C4-2B (cell line): ENCODE measurements around the gene RAB36.

ENCODE experiments used
- H3K27ac ChIP-seq: fragments of 450-650 bp; 2 replicates; pipeline ENCODE4 v1.5.1; 2017
- CTCF ChIP-seq: fragments of 450-650 bp; conservative IDR thresholded peaks from 2 replicates; pipeline ENCODE4 v1.5.1; 2017; ENCODE audit warnings: mild to moderate bottlenecking
- ZFX ChIP-seq: fragments of 450-650 bp; IDR thresholded peaks from 2 replicates; pipeline ENCODE4 v1.6.1; 2017

RAB36 gene

GRCh38 chr22:23119494-23120414 is 25.5 kb upstream of the RAB36 start:
- H3K27ac ChIP-seq: no peak overlapping the region
- TF ChIP-seq CTCF (no peak), ZFX (no peak)

GRCh38 chr22:23120415-23120899 is 24.8 kb upstream of the RAB36 start:
- H3K27ac ChIP-seq: no peak overlapping the region
- TF ChIP-seq ZFX (no peak), CTCF (no peak)

GRCh38 chr22:23121000-23121421 is 24.3 kb upstream of the RAB36 start:
- TF ChIP-seq CTCF: no peak
- no peak for TF ChIP-seq ZFX
- H3K27ac ChIP-seq: no peak overlapping the region

GRCh38 chr22:23121424-23121823 is 23.9 kb upstream of the RAB36 start:
- no peak overlapping the region for H3K27ac ChIP-seq

GRCh38 chr22:23122216-23122957 is 22.9 kb upstream of the RAB36 start:
- no peak overlapping the region for H3K27ac ChIP-seq
- TF ChIP-seq ZFX: no peak
- no peak for TF ChIP-seq CTCF

More at GRCh38 chr22:23121424-23121823, 23.9 kb upstream of the RAB36 start:
- TF ChIP-seq ZFX (no peak), CTCF (no peak)

GRCh38 chr22:23122992-23123803 is 22.1 kb upstream of the RAB36 start:
- H3K27ac ChIP-seq: no peak overlapping the region
- TF ChIP-seq ZFX (no peak), CTCF (no peak)
